CD8-positive, alpha-beta memory T cell (primary cell): Measurements from ENCODE around the gene AZI2. TPM values are rescaled to one million over a fixed set of nuclear protein-coding genes. Genes with fewer than 3 reads are reported as not detected.

Experiments
- CTCF ChIA-PET: fragments of 350-600 bp; sonication (Branson Sonifier 250); formaldehyde crosslinking; loops from one replicate; lab custom pipeline; 2021; ENCODE audit warnings: antibody characterized with exemption; lab: Charles Lee
- POLR2A ChIA-PET: fragments of 350-600 bp; sonication (Branson Sonifier 250); formaldehyde crosslinking; loops from one replicate; lab custom pipeline; 2021; ENCODE audit warnings: antibody characterized with exemption; lab: Charles Lee
- DNase-seq, 5 donors: peaks; one replicate each; pipeline versions ENCODE4 v3.0.0 to v3.0.0-alpha.2; 2020 to 2022; ENCODE audit warnings: mixed read lengths in 1 of 5
- H3K27ac ChIP-seq: one replicate; pipeline ENCODE4 v1.7.0; 2013; ENCODE audit warnings: low read depth, mild to moderate bottlenecking, low read length, moderate library complexity
- H3K27me3 ChIP-seq: 2 replicates; pipeline ENCODE4 v1.7.0; 2013; ENCODE audit warnings: low read length, mild to moderate bottlenecking; ENCODE audit not compliant: insufficient read depth, poor library complexity, severe bottlenecking
- H3K36me3 ChIP-seq: 2 replicates; pipeline ENCODE4 v1.7.0; 2013; ENCODE audit warnings: mild to moderate bottlenecking, low read length, moderate library complexity; ENCODE audit not compliant: insufficient read depth
- H3K4me1 ChIP-seq: 2 replicates; pipeline ENCODE4 v1.7.0; 2013; ENCODE audit warnings: mild to moderate bottlenecking, low read length, moderate library complexity; ENCODE audit not compliant: insufficient read depth
- H3K4me3 ChIP-seq: 2 replicates; pipeline ENCODE4 v1.7.0; 2013; ENCODE audit warnings: mild to moderate bottlenecking, low read length
- H3K9me3 ChIP-seq: 2 replicates; pipeline ENCODE4 v1.7.0; 2013; ENCODE audit warnings: mild to moderate bottlenecking, low read length
- H3K27ac Mint-ChIP-seq, 8 donors: one replicate each; pipeline ENCODE4 v1.8.0; 2020 to 2021; ENCODE audit warnings: mixed read lengths in 8 of 8, mild to moderate bottlenecking in 6 of 8, inconsistent platforms in 3 of 8, moderate library complexity in 3 of 8
- H3K27me3 Mint-ChIP-seq, 2 donors: one replicate each; pipeline ENCODE4 v1.8.0; 2020 to 2021; ENCODE audit warnings: mixed read lengths in 2 of 2, mild to moderate bottlenecking in 1 of 2, moderate library complexity in 1 of 2
- H3K36me3 Mint-ChIP-seq, 3 donors: one replicate each; pipeline ENCODE4 v1.8.0; 2020 to 2021; ENCODE audit warnings: mixed read lengths in 3 of 3, inconsistent platforms in 1 of 3, mild to moderate bottlenecking in 1 of 3
- H3K4me1 Mint-ChIP-seq, 3 donors: one replicate each; pipeline ENCODE4 v1.8.0; 2020 to 2021; ENCODE audit warnings: mixed read lengths in 3 of 3, inconsistent platforms in 1 of 3, mild to moderate bottlenecking in 1 of 3
- H3K4me3 Mint-ChIP-seq, 7 donors: one replicate each; pipeline ENCODE4 v1.8.0; 2020 to 2021; ENCODE audit warnings: mixed read lengths in 7 of 7, mild to moderate bottlenecking in 6 of 7, moderate library complexity in 4 of 7, inconsistent platforms in 2 of 7
- H3K9me3 Mint-ChIP-seq, 5 donors: one replicate each; pipeline ENCODE4 v1.8.0; 2020 to 2022; ENCODE audit warnings: mixed read lengths in 5 of 5, mild to moderate bottlenecking in 3 of 5, moderate library complexity in 2 of 5, inconsistent platforms in 1 of 5
- polyA plus RNA-seq: library from polyadenylated mRNA; unstranded; fragments of 300-500 nt; fragmentation: Illumina TruSeq; gene quantifications from one replicate; pipeline ENCODE4 v1.2.3, GENCODE V29; 2021
- total RNA-seq, 2 experiments: library from RNA; stranded (reverse); gene quantifications; one replicate each; pipeline ENCODE4 v1.2.3, GENCODE V29; 2021

AZI2 gene
- total and polyA plus RNA-seq, 3 experiments from 2014 or later, result 34.5 to 51.8 (median 36.4) TPM

- peak overlapping the region; percentile 11 to 71 (median 44) for H3K4me3 Mint-ChIP-seq
- ChIA-PET POLR2A (interaction anchor here (0.6 to 3.9 kb wide), 7 partner anchors 22 to 614 kb away, joined by 3 to 59 read pairs (median 5); partner anchors contain the start of genes AZI2, EOMES and ZCWPW2), CTCF (interaction anchor here (0.6 to 6.2 kb wide), 11 partner anchors 9 to 861 kb away, joined by 3 to 130 read pairs (median 6); partner anchors contain the start of genes AZI2, EOMES and ZCWPW2)
- no peak overlapping the region for H3K27ac ChIP-seq
- peaks cover 43 to 75% (median 65%) of the 10 kb centered on the region in 3 donors for H3K4me1 Mint-ChIP-seq
- no peaks in the 10 kb centered on the region for H3K27me3 Mint-ChIP-seq
- peaks cover 5 to 44% (median 6%) of the 10 kb centered on the region in 3 donors for H3K36me3 Mint-ChIP-seq
- peak in 4 of 5 donors; percentile 9 to 79 (median 47) for DNase-seq
- H3K4me1 ChIP-seq, result peaks cover 24% of the 10 kb centered on the region
- no peaks in the 10 kb centered on the region for H3K9me3 ChIP-seq
- H3K4me3 ChIP-seq, result no peak overlapping the region
- no peaks in the 10 kb centered on the region for H3K36me3 ChIP-seq
- H3K27me3 ChIP-seq, result no peaks in the 10 kb centered on the region
- peak overlapping the region; percentile 27 to 83 (median 46) for H3K27ac Mint-ChIP-seq
- no peaks in the 10 kb centered on the region for H3K9me3 Mint-ChIP-seq
These were observed 22.1 kb downstream of the AZI2 start for GRCh38 chr3:28326458-28326926.

- Histone ChIP-seq H3K4me3 (no peak overlapping the region), H3K27ac (no peak overlapping the region), H3K27me3 (no peaks in the 10 kb centered on the region), H3K4me1 (peaks cover 29% of the 10 kb centered on the region), H3K9me3 (no peaks in the 10 kb centered on the region), H3K36me3 (peaks cover 4% of the 10 kb centered on the region)
- ChIA-PET CTCF (interaction anchor here (1.0 to 5.9 kb wide), 3 partner anchors 34 to 610 kb away, joined by 3 to 37 read pairs (median 20); partner anchors contain the start of gene EOMES), POLR2A (interaction anchor here (0.6 kb wide), 1 partner anchor 613 kb away, joined by 8 read pairs; no protein-coding TSS in a partner anchor)
- H3K36me3 Mint-ChIP-seq, result peaks cover 5 to 64% (median 18%) of the 10 kb centered on the region in 3 donors
- H3K27me3 Mint-ChIP-seq, result no peaks in the 10 kb centered on the region
- H3K27ac Mint-ChIP-seq, result no peak overlapping the region
- no peak overlapping the region for H3K4me3 Mint-ChIP-seq
- no peak for DNase-seq
- peaks cover 59 to 95% (median 73%) of the 10 kb centered on the region in 3 donors for H3K4me1 Mint-ChIP-seq
- H3K9me3 Mint-ChIP-seq, result no peaks in the 10 kb centered on the region
These were observed 26.2 kb downstream of the AZI2 start for GRCh38 chr3:28322464-28322863.

GRCh38 chr3:28320981-28321380 lies 27.6 kb downstream of the AZI2 start:
- Histone ChIP-seq H3K27me3 (no peaks in the 10 kb centered on the region), H3K27ac (no peak overlapping the region), H3K4me1 (peaks cover 20% of the 10 kb centered on the region), H3K36me3 (peaks cover 4% of the 10 kb centered on the region), H3K9me3 (no peaks in the 10 kb centered on the region), H3K4me3 (no peak overlapping the region)
- no peaks in the 10 kb centered on the region for H3K9me3 Mint-ChIP-seq
- ChIA-PET POLR2A (no interaction called here), CTCF (interaction anchor here (0.6 to 5.9 kb wide), 4 partner anchors 38 to 609 kb away, joined by 3 to 37 read pairs (median 12); partner anchors contain the start of gene EOMES)
- no peak for DNase-seq
- H3K4me1 Mint-ChIP-seq, result peaks cover 48 to 88% (median 67%) of the 10 kb centered on the region in 3 donors
- no peaks in the 10 kb centered on the region for H3K27me3 Mint-ChIP-seq
- no peak overlapping the region for H3K4me3 Mint-ChIP-seq
- peak overlapping the region in 3 of 8 donors; percentile 12 to 71 (median 63) for H3K27ac Mint-ChIP-seq
- peaks cover 5 to 67% (median 18%) of the 10 kb centered on the region in 3 donors for H3K36me3 Mint-ChIP-seq

GRCh38 chr3:28317438-28318022 lies 31.1 kb downstream of the AZI2 start:
- Mint-ChIP-seq H3K27ac (peak overlapping the region in 3 of 8 donors; percentile 22 to 66 (median 23)), H3K9me3 (no peaks in the 10 kb centered on the region), H3K36me3 (peaks cover 0 to 50% (median 13%) of the 10 kb centered on the region in 3 donors), H3K27me3 (no peaks in the 10 kb centered on the region), H3K4me1 (peaks cover 31 to 78% (median 62%) of the 10 kb centered on the region in 3 donors), H3K4me3 (peak overlapping the region in 1 of 7 donors; percentile 41)
- H3K36me3 ChIP-seq, result peaks cover 4% of the 10 kb centered on the region
- CTCF ChIA-PET, result interaction anchor here (0.8 to 5.9 kb wide), 9 partner anchors 9 to 605 kb away, joined by 3 to 37 read pairs (median 3); partner anchors contain the start of gene EOMES
- POLR2A ChIA-PET, result no interaction called here
- H3K27me3 ChIP-seq, result no peaks in the 10 kb centered on the region
- no peaks in the 10 kb centered on the region for H3K9me3 ChIP-seq
- H3K27ac ChIP-seq, result no peak overlapping the region
- H3K4me3 ChIP-seq, result no peak overlapping the region
- peak; percentile 10 to 54 (median 31) for DNase-seq
- H3K4me1 ChIP-seq, result peaks cover 5% of the 10 kb centered on the region

GRCh38 chr3:28316226-28316625 lies 32.4 kb downstream of the AZI2 start:
- ChIA-PET CTCF (no interaction called here), POLR2A (no interaction called here)
- H3K9me3 ChIP-seq, result no peaks in the 10 kb centered on the region
- peak overlapping the region in 1 of 8 donors; percentile 60 for H3K27ac Mint-ChIP-seq
- peaks cover 4% of the 10 kb centered on the region for H3K4me1 ChIP-seq
- H3K36me3 ChIP-seq, result peaks cover 4% of the 10 kb centered on the region
- H3K36me3 Mint-ChIP-seq, result peaks cover 0 to 44% (median 11%) of the 10 kb centered on the region in 3 donors
- H3K27me3 Mint-ChIP-seq, result no peaks in the 10 kb centered on the region
- no peaks in the 10 kb centered on the region for H3K9me3 Mint-ChIP-seq
- H3K27ac ChIP-seq, result no peak overlapping the region
- H3K4me1 Mint-ChIP-seq, result peaks cover 29 to 71% (median 62%) of the 10 kb centered on the region in 3 donors
- no peak overlapping the region for H3K4me3 Mint-ChIP-seq
- DNase-seq, result no peak
- H3K27me3 ChIP-seq, result no peaks in the 10 kb centered on the region
- H3K4me3 ChIP-seq, result no peak overlapping the region

- no peaks in the 10 kb centered on the region for H3K27me3 ChIP-seq
- Mint-ChIP-seq H3K36me3 (peaks cover 0 to 42% (median 7%) of the 10 kb centered on the region in 3 donors), H3K4me3 (peak overlapping the region in 1 of 7 donors; percentile 20), H3K27me3 (no peaks in the 10 kb centered on the region), H3K4me1 (peaks cover 28 to 71% (median 62%) of the 10 kb centered on the region in 3 donors), H3K9me3 (no peaks in the 10 kb centered on the region), H3K27ac (peak overlapping the region in 4 of 8 donors; percentile 53 to 81 (median 66))
- POLR2A ChIA-PET, result no interaction called here
- H3K4me3 ChIP-seq, result no peak overlapping the region
- H3K4me1 ChIP-seq, result no peaks in the 10 kb centered on the region
- CTCF ChIA-PET, result no interaction called here
- H3K36me3 ChIP-seq, result peaks cover 4% of the 10 kb centered on the region
- no peak overlapping the region for H3K27ac ChIP-seq
- no peak for DNase-seq
- no peaks in the 10 kb centered on the region for H3K9me3 ChIP-seq
These were observed 32.9 kb downstream of the AZI2 start for GRCh38 chr3:28315711-28316110.

GRCh38 chr3:28308196-28308595 lies 40.4 kb downstream of the AZI2 start:
- H3K27me3 ChIP-seq, result no peaks in the 10 kb centered on the region
- no peaks in the 10 kb centered on the region for H3K9me3 Mint-ChIP-seq
- POLR2A ChIA-PET, result interaction anchor here (0.6 kb wide), 1 partner anchor 568 kb away, joined by 3 read pairs; no protein-coding TSS in a partner anchor
- no peak overlapping the region for H3K4me3 ChIP-seq
- H3K27ac Mint-ChIP-seq, result peak overlapping the region in 1 of 8 donors; percentile 42
- H3K27me3 Mint-ChIP-seq, result no peaks in the 10 kb centered on the region
- no peaks in the 10 kb centered on the region for H3K4me1 ChIP-seq
- peak overlapping the region in 1 of 7 donors; percentile 14 for H3K4me3 Mint-ChIP-seq
- no peaks in the 10 kb centered on the region for H3K9me3 ChIP-seq
- peaks cover 0 to 42% (median 14%) of the 10 kb centered on the region in 3 donors for H3K36me3 Mint-ChIP-seq
- H3K4me1 Mint-ChIP-seq, result peaks cover 40 to 72% (median 70%) of the 10 kb centered on the region in 3 donors
- H3K36me3 ChIP-seq, result no peaks in the 10 kb centered on the region
- CTCF ChIA-PET, result interaction anchor here (1.0 to 1.9 kb wide), 3 partner anchors 9 to 596 kb away, joined by 3 to 5 read pairs (median 3); no protein-coding TSS in a partner anchor
- H3K27ac ChIP-seq, result no peak overlapping the region
- no peak for DNase-seq
